HepG2 (cell line): ENCODE data around the gene ACSL1.

ENCODE experiments used
- CC2D1A ChIP-seq: sonication (generic); formaldehyde crosslinking; IDR thresholded peaks from 2 replicates; pipeline ENCODE4 v1.8.1; 2023; ENCODE audit warnings: mild to moderate bottlenecking, missing genetic modification reagents
- EZH2 ChIP-seq: conservative IDR thresholded peaks from 2 replicates; pipeline ENCODE4 v1.6.1; 2012; ENCODE audit warnings: mild to moderate bottlenecking, low read depth, low read length, moderate library complexity
- FOSL1 ChIP-seq: sonication (generic); formaldehyde crosslinking; IDR thresholded peaks from 2 replicates; pipeline ENCODE4 v1.9.0; 2021; ENCODE audit warnings: missing genetic modification reagents, borderline replicate concordance
- MYC ChIP-seq: sonication (generic); formaldehyde crosslinking; IDR thresholded peaks from 2 replicates; pipeline ENCODE4 v1.9.0; 2021; ENCODE audit warnings: missing genetic modification reagents, borderline replicate concordance
- TF ChIP-seq, protein P1 (sequence below): sonication (generic); formaldehyde crosslinking; IDR thresholded peaks from 2 replicates; pipeline ENCODE4 v1.4.0; 2020; ENCODE audit warnings: missing genetic modification reagents, low read depth, mild to moderate bottlenecking, borderline replicate concordance
- TF ChIP-seq, protein P2 (sequence below): sonication (generic); formaldehyde crosslinking; IDR thresholded peaks from 2 replicates; pipeline ENCODE4 v1.9.0; 2021; ENCODE audit warnings: missing genetic modification reagents, borderline replicate concordance
- TF ChIP-seq, protein P3 (sequence below): sonication (generic); formaldehyde crosslinking; IDR thresholded peaks from 2 replicates; pipeline ENCODE4 v1.5.0; 2020; ENCODE audit warnings: mild to moderate bottlenecking, missing genetic modification reagents, moderate library complexity

DNA sequence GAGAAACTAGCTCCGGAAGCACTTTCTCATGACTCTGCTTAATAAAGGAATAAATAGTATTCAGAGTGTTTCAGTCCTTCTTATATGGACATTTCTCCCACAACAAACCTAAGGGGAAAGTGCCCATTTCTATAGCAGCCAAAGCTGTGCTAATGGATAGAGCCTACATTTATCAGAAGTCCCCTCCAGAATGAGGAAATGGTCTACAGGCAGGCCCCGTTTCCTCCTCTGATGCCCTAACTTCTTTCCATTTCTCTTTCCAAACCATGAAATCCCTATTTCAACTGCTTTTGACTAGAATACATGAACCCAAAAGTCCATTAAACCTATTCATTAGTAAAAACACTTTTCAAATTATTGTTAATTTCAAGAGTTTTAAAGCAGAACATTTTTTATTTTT lies 4.5 kb downstream of the ACSL1 start:
- TF ChIP-seq, protein P1, sequence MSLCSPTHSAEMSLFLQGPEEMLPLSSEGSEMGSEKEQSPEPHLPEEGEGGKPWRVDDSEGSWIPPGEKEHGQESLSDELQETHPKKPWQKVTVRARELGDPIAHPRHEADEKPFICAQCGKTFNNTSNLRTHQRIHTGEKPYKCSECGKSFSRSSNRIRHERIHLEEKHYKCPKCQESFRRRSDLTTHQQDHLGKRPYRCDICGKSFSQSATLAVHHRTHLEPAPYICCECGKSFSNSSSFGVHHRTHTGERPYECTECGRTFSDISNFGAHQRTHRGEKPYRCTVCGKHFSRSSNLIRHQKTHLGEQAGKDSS = no peak
- TF ChIP-seq EZH2 = no peak
- TF ChIP-seq, protein P2, sequence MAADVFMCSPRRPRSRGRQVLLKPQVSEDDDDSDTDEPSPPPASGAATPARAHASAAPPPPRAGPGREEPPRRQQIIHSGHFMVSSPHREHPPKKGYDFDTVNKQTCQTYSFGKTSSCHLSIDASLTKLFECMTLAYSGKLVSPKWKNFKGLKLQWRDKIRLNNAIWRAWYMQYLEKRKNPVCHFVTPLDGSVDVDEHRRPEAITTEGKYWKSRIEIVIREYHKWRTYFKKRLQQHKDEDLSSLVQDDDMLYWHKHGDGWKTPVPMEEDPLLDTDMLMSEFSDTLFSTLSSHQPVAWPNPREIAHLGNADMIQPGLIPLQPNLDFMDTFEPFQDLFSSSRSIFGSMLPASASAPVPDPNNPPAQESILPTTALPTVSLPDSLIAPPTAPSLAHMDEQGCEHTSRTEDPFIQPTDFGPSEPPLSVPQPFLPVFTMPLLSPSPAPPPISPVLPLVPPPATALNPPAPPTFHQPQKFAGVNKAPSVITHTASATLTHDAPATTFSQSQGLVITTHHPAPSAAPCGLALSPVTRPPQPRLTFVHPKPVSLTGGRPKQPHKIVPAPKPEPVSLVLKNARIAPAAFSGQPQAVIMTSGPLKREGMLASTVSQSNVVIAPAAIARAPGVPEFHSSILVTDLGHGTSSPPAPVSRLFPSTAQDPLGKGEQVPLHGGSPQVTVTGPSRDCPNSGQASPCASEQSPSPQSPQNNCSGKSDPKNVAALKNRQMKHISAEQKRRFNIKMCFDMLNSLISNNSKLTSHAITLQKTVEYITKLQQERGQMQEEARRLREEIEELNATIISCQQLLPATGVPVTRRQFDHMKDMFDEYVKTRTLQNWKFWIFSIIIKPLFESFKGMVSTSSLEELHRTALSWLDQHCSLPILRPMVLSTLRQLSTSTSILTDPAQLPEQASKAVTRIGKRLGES (CRISPR knock-in tag) = no peak
- no peak for TF ChIP-seq CC2D1A
- TF ChIP-seq MYC (CRISPR knock-in tag) = no peak
- TF ChIP-seq, protein P3, sequence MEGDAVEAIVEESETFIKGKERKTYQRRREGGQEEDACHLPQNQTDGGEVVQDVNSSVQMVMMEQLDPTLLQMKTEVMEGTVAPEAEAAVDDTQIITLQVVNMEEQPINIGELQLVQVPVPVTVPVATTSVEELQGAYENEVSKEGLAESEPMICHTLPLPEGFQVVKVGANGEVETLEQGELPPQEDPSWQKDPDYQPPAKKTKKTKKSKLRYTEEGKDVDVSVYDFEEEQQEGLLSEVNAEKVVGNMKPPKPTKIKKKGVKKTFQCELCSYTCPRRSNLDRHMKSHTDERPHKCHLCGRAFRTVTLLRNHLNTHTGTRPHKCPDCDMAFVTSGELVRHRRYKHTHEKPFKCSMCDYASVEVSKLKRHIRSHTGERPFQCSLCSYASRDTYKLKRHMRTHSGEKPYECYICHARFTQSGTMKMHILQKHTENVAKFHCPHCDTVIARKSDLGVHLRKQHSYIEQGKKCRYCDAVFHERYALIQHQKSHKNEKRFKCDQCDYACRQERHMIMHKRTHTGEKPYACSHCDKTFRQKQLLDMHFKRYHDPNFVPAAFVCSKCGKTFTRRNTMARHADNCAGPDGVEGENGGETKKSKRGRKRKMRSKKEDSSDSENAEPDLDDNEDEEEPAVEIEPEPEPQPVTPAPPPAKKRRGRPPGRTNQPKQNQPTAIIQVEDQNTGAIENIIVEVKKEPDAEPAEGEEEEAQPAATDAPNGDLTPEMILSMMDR = no peak
- no peak for TF ChIP-seq FOSL1
